Cardiac septum (tissue), 1 donor: ENCODE results near the gene RGS17. TPM values are rescaled to one million over a fixed set of nuclear protein-coding genes. Genes with fewer than 3 reads are reported as not detected.

Source experiments
- DNase-seq: peaks from one replicate; pipeline ENCODE4 v3.0.0-alpha.2; 2020; ENCODE audit warnings: low spot score
- intact Hi-C: fragments of 100-400 bp; cut with DNase I; formaldehyde crosslinking; loops from one replicate; pipeline ENCODE4 v1.14.0; 2022
- total RNA-seq: library from RNA; stranded (reverse); fragmentation: NEBNext Ultra II Directional; extraction: Animal tissue kit (Norgen Biotek cat#: 25700); gene quantifications from one replicate; pipeline ENCODE4 v1.2.1, GENCODE V29; 2021
- donor health status: DM: no; HTN: no; CAD: no.

Gene RGS17
- total RNA-seq, 1 donor from 2014 or later: 0.43 TPM

GRCh38 chr6:153088796-153089195, 42.3 kb downstream of the RGS17 start:
- DNase-seq: no peak
- intact Hi-C loops: no loop called here

- intact Hi-C loops: no loop called here
- no peak for DNase-seq
Observed at GRCh38 chr6:153087436-153087835, 43.6 kb downstream of the RGS17 start.

- DNase-seq: no peak
- intact Hi-C loops: no loop called here
Observed at GRCh38 chr6:153086225-153086990, 44.7 kb downstream of the RGS17 start.

GRCh38 chr6:153085239-153085638, 45.8 kb downstream of the RGS17 start:
- intact Hi-C loops: no loop called here
- no peak for DNase-seq

- intact Hi-C loops: no loop called here
- no peak for DNase-seq
Observed at GRCh38 chr6:153084393-153084792, 46.7 kb downstream of the RGS17 start.

GRCh38 chr6:153083869-153084268, 47.2 kb downstream of the RGS17 start:
- DNase-seq: no peak
- intact Hi-C loops: no loop called here

GRCh38 chr6:153081914-153082313, 49.2 kb downstream of the RGS17 start:
- intact Hi-C loops: no loop called here
- no peak for DNase-seq

- intact Hi-C loops: no loop called here
- no peak for DNase-seq
Observed at GRCh38 chr6:153076431-153076830, 54.7 kb downstream of the RGS17 start.

- DNase-seq: no peak
- intact Hi-C loops: no loop called here
Observed at GRCh38 chr6:153074761-153075160, 56.3 kb downstream of the RGS17 start.

- DNase-seq: no peak
- intact Hi-C loops: no loop called here
Observed at GRCh38 chr6:153073841-153074240, 57.2 kb downstream of the RGS17 start.

GRCh38 chr6:153070756-153071155, 60.3 kb downstream of the RGS17 start:
- no peak for DNase-seq
- intact Hi-C loops: no loop called here

- intact Hi-C loops: no loop called here
- DNase-seq: no peak
Observed at GRCh38 chr6:153069897-153070296, 61.2 kb downstream of the RGS17 start.

- intact Hi-C loops: no loop called here
- DNase-seq: no peak
Observed at GRCh38 chr6:153065222-153065621, 65.9 kb downstream of the RGS17 start.

- intact Hi-C loops: no loop called here
- no peak for DNase-seq
Observed at GRCh38 chr6:153063936-153064335, 67.1 kb downstream of the RGS17 start.

- DNase-seq: no peak
- intact Hi-C loops: no loop called here
Observed at GRCh38 chr6:153062516-153062915, 68.6 kb downstream of the RGS17 start.

GRCh38 chr6:153059757-153060156, 71.3 kb downstream of the RGS17 start:
- intact Hi-C loops: no loop called here

GRCh38 chr6:153059311-153059710, 71.8 kb downstream of the RGS17 start:
- intact Hi-C loops: no loop called here
- no peak for DNase-seq

More at GRCh38 chr6:153059757-153060156, 71.3 kb downstream of the RGS17 start:
- no peak for DNase-seq

- intact Hi-C loops: no loop called here
- no peak for DNase-seq
Observed at GRCh38 chr6:153058909-153059308, 72.2 kb downstream of the RGS17 start.

GRCh38 chr6:153058291-153058690, 72.8 kb downstream of the RGS17 start:
- intact Hi-C loops: no loop called here
- no peak for DNase-seq

- intact Hi-C loops: no loop called here
- DNase-seq: no peak
Observed at GRCh38 chr6:153056308-153056707, 74.8 kb downstream of the RGS17 start.

GRCh38 chr6:153051801-153052200, 79.3 kb downstream of the RGS17 start:
- intact Hi-C loops: no loop called here
- DNase-seq: no peak

- DNase-seq: no peak
- intact Hi-C loops: no loop called here
Observed at GRCh38 chr6:153048631-153049030, 82.5 kb downstream of the RGS17 start.
